Activated B cell treated with CpG ODN at 0.5 μM for 24 hours (primary cell): ENCODE results near the gene CBLIF. TPM values are rescaled to one million over a fixed set of nuclear protein-coding genes. Genes with fewer than 3 reads are reported as not detected.

Source experiments
- ATAC-seq: fragments of 200-7000 bp; cut with Tn5 transposase; one replicate; pipeline ENCODE4 v1.10.0; 2021; ENCODE audit warnings: low read depth, mild to moderate bottlenecking, moderate library complexity
- CTCF ChIA-PET: fragments of 350-600 bp; sonication (Branson Sonifier 250); formaldehyde crosslinking; loops from one replicate; lab custom pipeline; 2021; ENCODE audit warnings: antibody characterized with exemption; lab: Charles Lee
- POLR2A ChIA-PET: fragments of 350-600 bp; sonication (Branson Sonifier 250); formaldehyde crosslinking; loops from one replicate; lab custom pipeline; 2021; ENCODE audit warnings: antibody characterized with exemption; lab: Charles Lee
- DNase-seq: peaks from one replicate; pipeline ENCODE4 v3.0.0; 2022
- H3K27ac Mint-ChIP-seq: one replicate; pipeline ENCODE4 v1.8.0; 2020; ENCODE audit warnings: mixed read lengths
- H3K27me3 Mint-ChIP-seq: one replicate; pipeline ENCODE4 v1.8.0; 2021; ENCODE audit warnings: mixed read lengths
- H3K36me3 Mint-ChIP-seq: one replicate; pipeline ENCODE4 v1.8.0; 2021; ENCODE audit warnings: low read depth, mixed read lengths
- H3K4me1 Mint-ChIP-seq: one replicate; pipeline ENCODE4 v1.8.0; 2021; ENCODE audit warnings: mixed read lengths
- H3K4me3 Mint-ChIP-seq: one replicate; pipeline ENCODE4 v1.8.0; 2020; ENCODE audit warnings: mild to moderate bottlenecking, mixed read lengths
- H3K9me3 Mint-ChIP-seq: one replicate; pipeline ENCODE4 v1.8.0; 2020; ENCODE audit warnings: mixed read lengths
- intact Hi-C: fragments of 100-400 bp; cut with micrococcal nuclease; formaldehyde crosslinking; loops from one replicate; pipeline ENCODE4 v1.15.1; 2024
- total RNA-seq: library from RNA; stranded (reverse); gene quantifications from 2 replicates; pipeline ENCODE4 v1.2.3, GENCODE V29; 2022
- TF ChIP-seq, protein P1 (sequence below): fragments of 200-600 bp; IDR thresholded peaks from one replicate; pipeline ENCODE4 v1.8.0; 2022; ENCODE audit warnings: antibody characterized with exemption, mild to moderate bottlenecking

CBLIF gene
- total RNA-seq, 1 donor from 2014 or later: not detected

DNA sequence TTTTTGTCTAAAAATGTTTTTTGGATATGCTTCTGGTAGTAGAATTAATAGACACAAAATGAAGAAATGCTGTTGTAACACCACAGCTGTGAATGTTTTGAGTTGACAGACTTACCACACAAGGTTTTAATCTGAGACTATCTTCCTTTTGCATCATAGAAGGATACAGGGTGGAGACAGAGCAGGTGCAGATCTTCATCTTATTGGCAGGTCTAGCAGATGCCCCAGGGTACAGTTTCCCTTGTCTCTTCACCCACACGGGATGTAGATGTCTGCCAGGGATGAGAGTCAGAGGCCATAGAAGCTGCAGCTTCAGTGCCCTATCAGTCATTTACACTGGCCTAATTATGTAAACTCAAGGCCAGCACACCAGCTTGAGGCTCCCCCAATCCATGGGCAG is 34.3 kb upstream of the CBLIF start:
- TF ChIP-seq, protein P1, sequence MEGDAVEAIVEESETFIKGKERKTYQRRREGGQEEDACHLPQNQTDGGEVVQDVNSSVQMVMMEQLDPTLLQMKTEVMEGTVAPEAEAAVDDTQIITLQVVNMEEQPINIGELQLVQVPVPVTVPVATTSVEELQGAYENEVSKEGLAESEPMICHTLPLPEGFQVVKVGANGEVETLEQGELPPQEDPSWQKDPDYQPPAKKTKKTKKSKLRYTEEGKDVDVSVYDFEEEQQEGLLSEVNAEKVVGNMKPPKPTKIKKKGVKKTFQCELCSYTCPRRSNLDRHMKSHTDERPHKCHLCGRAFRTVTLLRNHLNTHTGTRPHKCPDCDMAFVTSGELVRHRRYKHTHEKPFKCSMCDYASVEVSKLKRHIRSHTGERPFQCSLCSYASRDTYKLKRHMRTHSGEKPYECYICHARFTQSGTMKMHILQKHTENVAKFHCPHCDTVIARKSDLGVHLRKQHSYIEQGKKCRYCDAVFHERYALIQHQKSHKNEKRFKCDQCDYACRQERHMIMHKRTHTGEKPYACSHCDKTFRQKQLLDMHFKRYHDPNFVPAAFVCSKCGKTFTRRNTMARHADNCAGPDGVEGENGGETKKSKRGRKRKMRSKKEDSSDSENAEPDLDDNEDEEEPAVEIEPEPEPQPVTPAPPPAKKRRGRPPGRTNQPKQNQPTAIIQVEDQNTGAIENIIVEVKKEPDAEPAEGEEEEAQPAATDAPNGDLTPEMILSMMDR: no peak
- no peaks in the 10 kb centered on the region for H3K9me3 Mint-ChIP-seq
- no peaks in the 10 kb centered on the region for H3K4me1 Mint-ChIP-seq
- H3K27me3 Mint-ChIP-seq: peaks cover 13% of the 10 kb centered on the region
- POLR2A ChIA-PET: no interaction called here
- CTCF ChIA-PET: no interaction called here
- H3K4me3 Mint-ChIP-seq: no peak overlapping the region
- ATAC-seq (no peak), DNase-seq (no peak)
- no peak overlapping the region for H3K27ac Mint-ChIP-seq
- intact Hi-C loops: no loop called here
- H3K36me3 Mint-ChIP-seq: no peaks in the 10 kb centered on the region

- TF ChIP-seq, protein P1: no peak
- POLR2A ChIA-PET: no interaction called here
- no peak for DNase-seq
- H3K4me1 Mint-ChIP-seq: no peaks in the 10 kb centered on the region
- CTCF ChIA-PET: no interaction called here
- H3K27ac Mint-ChIP-seq: no peak within 1 kb of the TSS
- no peaks in the 10 kb centered on the region for H3K36me3 Mint-ChIP-seq
- no peak within 1 kb of the TSS for H3K4me3 Mint-ChIP-seq
- H3K9me3 Mint-ChIP-seq: no peaks in the 10 kb centered on the region
- H3K27me3 Mint-ChIP-seq: peaks cover 14% of the 10 kb centered on the region
- no peak for ATAC-seq
- intact Hi-C loops: no loop called here
These were observed 33.3 kb upstream of the CBLIF start, which contains the start of gene OOSP3 for GRCh38 chr11:59878575-59878974. Gene OOSP3, plus strand, starts transcription at chr11:59878782. Its CDS starts 27 bp downstream, at chr11:59878809.

- DNase-seq: no peak
- H3K36me3 Mint-ChIP-seq: no peaks in the 10 kb centered on the region
- no peak overlapping the region for H3K27ac Mint-ChIP-seq
- no peak for ATAC-seq
- H3K4me1 Mint-ChIP-seq: no peaks in the 10 kb centered on the region
- TF ChIP-seq, protein P1: no peak
- intact Hi-C loops: no loop called here
- no peaks in the 10 kb centered on the region for H3K9me3 Mint-ChIP-seq
- peaks cover 14% of the 10 kb centered on the region for H3K27me3 Mint-ChIP-seq
- POLR2A ChIA-PET: no interaction called here
- no peak overlapping the region for H3K4me3 Mint-ChIP-seq
- CTCF ChIA-PET: no interaction called here
These were observed 32.5 kb upstream of the CBLIF start for GRCh38 chr11:59877784-59878183.

DNA sequence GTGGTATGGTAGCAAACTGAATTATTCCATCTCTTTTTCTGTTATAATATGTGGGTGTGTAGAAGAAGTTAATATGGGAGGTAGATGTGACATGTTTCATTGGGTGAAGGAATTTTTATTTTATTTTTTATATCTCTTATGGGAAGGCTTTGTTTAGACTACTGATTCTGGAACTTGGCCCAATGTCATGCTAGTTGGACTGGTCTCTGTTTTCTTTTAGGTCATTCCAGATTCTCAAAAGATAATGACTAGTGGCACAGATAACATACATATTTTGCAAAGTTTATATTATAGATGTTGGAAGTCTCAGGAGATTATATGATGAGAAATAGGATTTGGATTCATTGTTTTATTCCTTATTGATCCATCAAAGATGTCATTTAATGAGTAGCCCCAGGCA is 32.0 kb upstream of the CBLIF start:
- intact Hi-C loops: no loop called here
- CTCF ChIA-PET: no interaction called here

GRCh38 chr11:59875856-59876519 is 30.7 kb upstream of the CBLIF start:
- no peak overlapping the region for H3K27ac Mint-ChIP-seq
- DNase-seq (no peak), ATAC-seq (no peak)
- intact Hi-C loops: no loop called here
- TF ChIP-seq, protein P1: no peak
- POLR2A ChIA-PET: no interaction called here
- no peak overlapping the region for H3K4me3 Mint-ChIP-seq
- H3K9me3 Mint-ChIP-seq: peaks cover under 1% of the 10 kb centered on the region
- peaks cover 13% of the 10 kb centered on the region for H3K27me3 Mint-ChIP-seq
- H3K4me1 Mint-ChIP-seq: no peaks in the 10 kb centered on the region
- CTCF ChIA-PET: no interaction called here
- H3K36me3 Mint-ChIP-seq: no peaks in the 10 kb centered on the region

More for the DNA sequence above, 32.0 kb upstream of the CBLIF start:
- no peaks in the 10 kb centered on the region for H3K9me3 Mint-ChIP-seq
- H3K36me3 Mint-ChIP-seq: no peaks in the 10 kb centered on the region
- POLR2A ChIA-PET: no interaction called here
- no peaks in the 10 kb centered on the region for H3K4me1 Mint-ChIP-seq
- no peak overlapping the region for H3K27ac Mint-ChIP-seq
- no peak overlapping the region for H3K4me3 Mint-ChIP-seq
- ATAC-seq: no peak
- peaks cover 14% of the 10 kb centered on the region for H3K27me3 Mint-ChIP-seq
- DNase-seq: no peak
- TF ChIP-seq, protein P1: no peak
